Calu3 (cell line): ENCODE data around the gene UNC45B. TPM values are rescaled to one million over a fixed set of nuclear protein-coding genes. Genes with fewer than 3 reads are reported as not detected.
"Not testable (repeated sequence)": the region's sequence is repeated elsewhere in the genome, so short reads cannot be mapped to it uniquely, and the experiment has no call there.

Experiments
- BruUV-seq: library from RNA; stranded (reverse); fragments of 400-500 nt; replicated peaks from 2 replicates; lab custom pipeline; 2021; lab: Mats Ljungman, UMichigan
- CTCF ChIA-PET: fragments of 300-600 bp; sonication (Branson Sonifier 250); formaldehyde crosslinking; loops from one replicate; lab custom pipeline; 2022; ENCODE audit warnings: antibody characterized with exemption; lab: Charles Lee
- DNase-seq: peaks from one replicate; pipeline ENCODE4 v3.0.0; 2022
- H3K27ac Mint-ChIP-seq: one replicate; pipeline ENCODE4 v1.8.0; 2022; ENCODE audit warnings: mixed read lengths; ENCODE audit not compliant: unreplicated experiment
- H3K27me3 Mint-ChIP-seq: one replicate; pipeline ENCODE4 v1.8.0; 2022; ENCODE audit warnings: mixed read lengths; ENCODE audit not compliant: unreplicated experiment
- H3K36me3 Mint-ChIP-seq: one replicate; pipeline ENCODE4 v1.8.0; 2022; ENCODE audit warnings: mild to moderate bottlenecking, moderate library complexity, mixed read lengths; ENCODE audit not compliant: insufficient read depth, unreplicated experiment
- H3K4me1 Mint-ChIP-seq: one replicate; pipeline ENCODE4 v1.8.0; 2022; ENCODE audit warnings: mild to moderate bottlenecking, low read depth, mixed read lengths; ENCODE audit not compliant: unreplicated experiment
- H3K4me3 Mint-ChIP-seq: one replicate; pipeline ENCODE4 v1.8.0; 2022; ENCODE audit warnings: mild to moderate bottlenecking, low read depth, moderate library complexity, mixed read lengths; ENCODE audit not compliant: unreplicated experiment
- H3K9me3 Mint-ChIP-seq: one replicate; pipeline ENCODE4 v1.8.0; 2022; ENCODE audit warnings: low read depth, mixed read lengths; ENCODE audit not compliant: unreplicated experiment
- intact Hi-C: fragments of 100-400 bp; cut with micrococcal nuclease; formaldehyde crosslinking; loops from one replicate; pipeline ENCODE4 v1.10.0; 2022; ENCODE audit not compliant: unreplicated experiment
- total RNA-seq: library from RNA; stranded (reverse); gene quantifications from 2 replicates; pipeline ENCODE4 v1.2.3, GENCODE V29; 2022
- TF ChIP-seq, protein P1 (sequence below): fragments of 200-600 bp; IDR thresholded peaks from one replicate; pipeline ENCODE4 v1.8.0; 2022; ENCODE audit warnings: antibody characterized with exemption; ENCODE audit not compliant: unreplicated experiment

UNC45B gene
- total RNA-seq, 1 experiment from 2014 or later, result not detected

- Mint-ChIP-seq H3K27me3 (no peaks in the 10 kb centered on the region), H3K4me1 (no peaks in the 10 kb centered on the region), H3K36me3 (no peaks in the 10 kb centered on the region), H3K4me3 (no peak overlapping the region), H3K27ac (no peak overlapping the region), H3K9me3 (no peaks in the 10 kb centered on the region)
- intact Hi-C loops, result no loop called here
- CTCF ChIA-PET, result interaction anchor here (0.8 kb wide), 1 partner anchor 28 kb away, joined by 3 read pairs; no protein-coding TSS in a partner anchor
- no peak for DNase-seq
- BruUV-seq, result no TSS peak
- TF ChIP-seq, protein P1, sequence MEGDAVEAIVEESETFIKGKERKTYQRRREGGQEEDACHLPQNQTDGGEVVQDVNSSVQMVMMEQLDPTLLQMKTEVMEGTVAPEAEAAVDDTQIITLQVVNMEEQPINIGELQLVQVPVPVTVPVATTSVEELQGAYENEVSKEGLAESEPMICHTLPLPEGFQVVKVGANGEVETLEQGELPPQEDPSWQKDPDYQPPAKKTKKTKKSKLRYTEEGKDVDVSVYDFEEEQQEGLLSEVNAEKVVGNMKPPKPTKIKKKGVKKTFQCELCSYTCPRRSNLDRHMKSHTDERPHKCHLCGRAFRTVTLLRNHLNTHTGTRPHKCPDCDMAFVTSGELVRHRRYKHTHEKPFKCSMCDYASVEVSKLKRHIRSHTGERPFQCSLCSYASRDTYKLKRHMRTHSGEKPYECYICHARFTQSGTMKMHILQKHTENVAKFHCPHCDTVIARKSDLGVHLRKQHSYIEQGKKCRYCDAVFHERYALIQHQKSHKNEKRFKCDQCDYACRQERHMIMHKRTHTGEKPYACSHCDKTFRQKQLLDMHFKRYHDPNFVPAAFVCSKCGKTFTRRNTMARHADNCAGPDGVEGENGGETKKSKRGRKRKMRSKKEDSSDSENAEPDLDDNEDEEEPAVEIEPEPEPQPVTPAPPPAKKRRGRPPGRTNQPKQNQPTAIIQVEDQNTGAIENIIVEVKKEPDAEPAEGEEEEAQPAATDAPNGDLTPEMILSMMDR, result no peak
Observed at GRCh38 chr17:35103271-35103670, 44.3 kb upstream of the UNC45B start.

GRCh38 chr17:35104844-35105450, 42.7 kb upstream of the UNC45B start:
- peaks cover 4% of the 10 kb centered on the region for H3K36me3 Mint-ChIP-seq
- H3K27me3 Mint-ChIP-seq, result no peaks in the 10 kb centered on the region
- no TSS peak for BruUV-seq
- no peak overlapping the region for H3K4me3 Mint-ChIP-seq
- H3K4me1 Mint-ChIP-seq, result no peaks in the 10 kb centered on the region
- no peak for DNase-seq
- intact Hi-C loops, result no loop called here
- no peak overlapping the region for H3K27ac Mint-ChIP-seq
- no peaks in the 10 kb centered on the region for H3K9me3 Mint-ChIP-seq
- CTCF ChIA-PET, result no interaction called here
- TF ChIP-seq, protein P1, result no peak

DNA sequence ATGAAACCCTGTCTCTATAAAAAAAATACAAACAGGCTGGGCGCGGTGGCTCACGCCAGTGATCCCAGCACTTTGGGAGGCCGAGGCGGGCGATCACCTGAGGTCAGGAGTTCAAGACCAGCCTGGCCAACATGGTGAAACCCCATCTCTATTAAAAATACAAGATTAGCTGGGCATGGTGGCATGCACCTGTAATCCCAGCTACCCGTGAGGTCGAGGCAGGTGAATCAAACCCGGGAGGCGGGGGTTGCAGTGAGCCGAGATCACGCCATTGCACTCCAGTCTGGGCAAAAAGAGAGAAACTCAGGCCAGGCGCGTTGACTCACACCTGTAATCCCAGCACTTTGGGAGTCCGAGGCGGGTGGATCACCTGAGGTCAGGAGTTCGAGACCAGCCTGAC, 36.8 kb upstream of the UNC45B start:
- H3K9me3 Mint-ChIP-seq, H3K36me3 Mint-ChIP-seq, H3K4me1 Mint-ChIP-seq, BruUV-seq, H3K27me3 Mint-ChIP-seq, intact Hi-C loops, DNase-seq, H3K4me3 Mint-ChIP-seq, CTCF ChIA-PET, H3K27ac Mint-ChIP-seq: not testable (repeated sequence)

DNA sequence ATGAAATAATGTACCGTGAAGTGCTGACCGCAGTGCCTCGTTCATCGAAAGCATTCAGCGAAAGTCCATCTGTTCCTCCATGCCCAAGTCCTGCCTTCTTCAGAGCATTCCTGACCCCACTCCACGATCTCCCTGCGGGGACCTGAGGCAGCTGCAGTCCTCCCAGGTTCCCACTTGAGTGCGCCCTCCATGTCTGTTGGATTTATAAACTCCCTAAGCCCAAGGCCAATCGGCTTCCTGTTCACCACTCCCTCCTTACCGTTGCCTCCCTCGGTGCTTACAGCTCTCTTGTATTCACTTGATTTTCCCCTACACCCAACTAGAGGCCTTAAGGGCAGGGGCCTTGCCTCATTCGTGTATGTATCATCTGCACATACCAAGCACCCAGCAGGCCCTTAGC, 30.8 kb upstream of the UNC45B start:
- Mint-ChIP-seq H3K27me3 (no peaks in the 10 kb centered on the region), H3K27ac (peak overlapping the region; percentile 32), H3K9me3 (no peaks in the 10 kb centered on the region), H3K4me3 (no peak overlapping the region), H3K36me3 (peaks cover 23% of the 10 kb centered on the region), H3K4me1 (peaks cover 27% of the 10 kb centered on the region)
- intact Hi-C loops, result loop anchor here (5.0 kb wide), 1 partner anchor 575 kb away; no protein-coding TSS in a partner anchor
- TF ChIP-seq, protein P1, result no peak
- DNase-seq, result no peak
- BruUV-seq, result no TSS peak
- CTCF ChIA-PET, result no interaction called here

DNA sequence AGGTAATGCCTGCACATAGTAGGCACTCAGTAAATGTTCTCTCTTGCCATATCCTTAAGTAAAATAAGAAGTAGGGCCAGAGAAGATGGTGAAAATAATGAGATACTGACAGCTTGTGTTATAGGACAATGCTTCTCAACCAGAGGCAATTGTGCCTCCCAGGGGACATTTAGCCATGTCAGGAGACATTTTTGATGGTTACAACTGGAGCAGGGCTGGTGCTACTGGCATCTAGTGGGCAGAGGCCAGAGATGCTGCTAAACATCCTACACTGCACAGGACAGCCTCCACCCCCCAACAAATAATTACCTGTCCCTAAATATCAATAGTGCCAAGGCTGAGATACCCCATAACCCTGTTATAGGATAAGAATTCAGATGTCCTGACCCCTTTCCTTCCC, 29.6 kb upstream of the UNC45B start:
- H3K9me3 Mint-ChIP-seq, result no peaks in the 10 kb centered on the region
- TF ChIP-seq, protein P1, result no peak
- H3K4me3 Mint-ChIP-seq, result peak overlapping the region; percentile 75

More for the DNA sequence above, 29.6 kb upstream of the UNC45B start:
- peaks cover 23% of the 10 kb centered on the region for H3K36me3 Mint-ChIP-seq
- intact Hi-C loops, result loop anchor here (5.0 kb wide), 1 partner anchor 576 kb away; no protein-coding TSS in a partner anchor
- H3K27ac Mint-ChIP-seq, result no peak overlapping the region
- CTCF ChIA-PET, result interaction anchor here (2.2 kb wide), 1 partner anchor 137 kb away, joined by 9 read pairs; the partner anchor contains the start of gene LIG3
- BruUV-seq, result no TSS peak
- no peaks in the 10 kb centered on the region for H3K27me3 Mint-ChIP-seq
- H3K4me1 Mint-ChIP-seq, result peaks cover 27% of the 10 kb centered on the region
- no peak for DNase-seq
